IPS DF 4.7 (cell line): ENCODE measurements around the gene SPECC1L.
"Not testable (repeated sequence)": the region's sequence is repeated elsewhere in the genome, so short reads cannot be mapped to it uniquely, and the experiment has no call there.

Experiments used
- DNase-seq: peaks from one replicate; pipeline ENCODE4 v3.0.0-alpha.2; 2013; ENCODE audit warnings: low spot score; ENCODE audit errors: extremely low read depth

SPECC1L gene

GRCh38 chr22:24270556-24271385 is at the start of gene SPECC1L:
TSS of gene SPECC1L (plus strand) at chr22:24270831. CDS start at chr22:24302232, 31,401 bp downstream.
- no peak for DNase-seq

- DNase-seq, result no peak
These were observed 46.2 kb upstream of the SPECC1L start for GRCh38 chr22:24224468-24224867.

GRCh38 chr22:24225044-24225601 is 45.5 kb upstream of the SPECC1L start:
- DNase-seq, result no peak

GRCh38 chr22:24225951-24226350 is 44.7 kb upstream of the SPECC1L start:
- DNase-seq, result no peak

GRCh38 chr22:24230911-24231656 is 39.5 kb upstream of the SPECC1L start:
- DNase-seq, result no peak

GRCh38 chr22:24231706-24232105 is 38.9 kb upstream of the SPECC1L start:
- no peak for DNase-seq

- no peak for DNase-seq
These were observed 38.5 kb upstream of the SPECC1L start for GRCh38 chr22:24232124-24232523.

- DNase-seq, result no peak
These were observed 37.9 kb upstream of the SPECC1L start for GRCh38 chr22:24232725-24233124.

GRCh38 chr22:24233235-24233634 is 37.4 kb upstream of the SPECC1L start:
- DNase-seq, result no peak

GRCh38 chr22:24233816-24234215 is 36.8 kb upstream of the SPECC1L start:
- DNase-seq, result no peak

- no peak for DNase-seq
These were observed 35.3 kb upstream of the SPECC1L start for GRCh38 chr22:24235315-24235714.

- DNase-seq, result no peak
These were observed 34.0 kb upstream of the SPECC1L start for GRCh38 chr22:24236656-24237055.

- DNase-seq, result not testable (repeated sequence)
These were observed 32.4 kb upstream of the SPECC1L start for GRCh38 chr22:24238101-24238694.

GRCh38 chr22:24240381-24240780 is 30.2 kb upstream of the SPECC1L start:
- DNase-seq, result no peak

- not testable (repeated sequence) for DNase-seq
These were observed 29.5 kb upstream of the SPECC1L start for GRCh38 chr22:24240985-24241692.

GRCh38 chr22:24243417-24243816 is 27.2 kb upstream of the SPECC1L start:
- DNase-seq, result not testable (repeated sequence)

GRCh38 chr22:24244144-24244787 is 26.4 kb upstream of the SPECC1L start:
- DNase-seq, result no peak

GRCh38 chr22:24245030-24245431 is 25.6 kb upstream of the SPECC1L start, which contains the start of gene GGT5:
TSS of gene GGT5 (minus strand) at chr22:24245082. CDS start at chr22:24244725, 357 bp downstream.
- not testable (repeated sequence) for DNase-seq

- DNase-seq, result not testable (repeated sequence)
These were observed 24.8 kb upstream of the SPECC1L start for GRCh38 chr22:24245584-24246561.
